ENCODE data around the gene CHAF1A. TPM values are rescaled to one million over a fixed set of nuclear protein-coding genes. Genes with fewer than 3 reads are reported as not detected.

Gene CHAF1A
- total and polyA plus RNA-seq, 12 donors, result 3.4 to 14.6 (median 8.4) TPM

DNA sequence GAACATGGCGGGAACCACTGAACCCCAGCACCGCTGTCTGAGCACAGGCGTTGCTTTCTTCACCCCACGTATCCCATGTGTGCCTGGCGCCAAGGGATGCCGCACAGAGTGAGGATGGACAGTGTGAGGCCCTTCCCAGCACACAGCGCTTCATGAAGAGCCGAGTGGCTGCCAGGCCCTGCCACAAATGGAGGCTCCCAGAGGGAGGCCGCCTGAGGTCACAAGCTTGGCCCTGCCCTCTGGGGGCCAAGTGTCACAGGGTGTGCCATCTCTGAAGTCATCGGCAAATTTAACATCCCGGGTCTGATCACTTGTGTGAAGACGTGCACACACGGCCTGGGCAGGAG, 34.7 kb upstream of the CHAF1A start:
- intact Hi-C loops (cut with DNase I), result no loop called here
- peak in 1 of 7 donors; percentile 27 for DNase-seq
- no peaks in the 10 kb centered on the region for H3K9me3 ChIP-seq (replicated peaks in 1 of 3)
- TF ChIP-seq CTCF (IDR thresholded peaks at IDR 0.05) (no peak), POLR2A (IDR thresholded peaks at IDR 0.05) (no peak)
- no peaks in the 10 kb centered on the region for H3K27me3 ChIP-seq
- peak overlapping the region in 3 of 5 donors; percentile 17 to 96 (median 55) for H3K27ac ChIP-seq
- no peak overlapping the region for H3K4me3 ChIP-seq
- peaks cover 0 to 43% of the 10 kb centered on the region in 2 donors for H3K36me3 ChIP-seq (replicated peaks in 1 of 2)
- peaks cover 45 to 52% of the 10 kb centered on the region in 2 donors for H3K4me1 ChIP-seq (replicated peaks in 1 of 2)
- 71 to 98% (median 83%) methylated on average over 6 to 13 of the region's 13 CpGs for WGBS, 4 donors

- peak overlapping the region in 3 of 5 donors; percentile 17 to 96 (median 55) for H3K27ac ChIP-seq
- no peak overlapping the region for H3K4me3 ChIP-seq
- intact Hi-C loops (cut with DNase I), result no loop called here
- peaks cover 50 to 57% of the 10 kb centered on the region in 2 donors for H3K4me1 ChIP-seq (replicated peaks in 1 of 2)
- DNase-seq, result peak in 3 of 7 donors; percentile 23 to 63 (median 49)
- no peak for TF ChIP-seq CTCF (IDR thresholded peaks at IDR 0.05)
- TF ChIP-seq POLR2A (IDR thresholded peaks at IDR 0.05), result no peak
- 35 to 70% (median 52%) methylated on average over 4 to 19 of the region's 19 CpGs for WGBS, 4 donors
- no peaks in the 10 kb centered on the region for H3K27me3 ChIP-seq
- no peaks in the 10 kb centered on the region for H3K9me3 ChIP-seq (replicated peaks in 1 of 3)
- peaks cover 0 to 38% of the 10 kb centered on the region in 2 donors for H3K36me3 ChIP-seq (replicated peaks in 1 of 2)
Measured at GRCh38 chr19:4368128-4368820, 34.2 kb upstream of the CHAF1A start.

DNA sequence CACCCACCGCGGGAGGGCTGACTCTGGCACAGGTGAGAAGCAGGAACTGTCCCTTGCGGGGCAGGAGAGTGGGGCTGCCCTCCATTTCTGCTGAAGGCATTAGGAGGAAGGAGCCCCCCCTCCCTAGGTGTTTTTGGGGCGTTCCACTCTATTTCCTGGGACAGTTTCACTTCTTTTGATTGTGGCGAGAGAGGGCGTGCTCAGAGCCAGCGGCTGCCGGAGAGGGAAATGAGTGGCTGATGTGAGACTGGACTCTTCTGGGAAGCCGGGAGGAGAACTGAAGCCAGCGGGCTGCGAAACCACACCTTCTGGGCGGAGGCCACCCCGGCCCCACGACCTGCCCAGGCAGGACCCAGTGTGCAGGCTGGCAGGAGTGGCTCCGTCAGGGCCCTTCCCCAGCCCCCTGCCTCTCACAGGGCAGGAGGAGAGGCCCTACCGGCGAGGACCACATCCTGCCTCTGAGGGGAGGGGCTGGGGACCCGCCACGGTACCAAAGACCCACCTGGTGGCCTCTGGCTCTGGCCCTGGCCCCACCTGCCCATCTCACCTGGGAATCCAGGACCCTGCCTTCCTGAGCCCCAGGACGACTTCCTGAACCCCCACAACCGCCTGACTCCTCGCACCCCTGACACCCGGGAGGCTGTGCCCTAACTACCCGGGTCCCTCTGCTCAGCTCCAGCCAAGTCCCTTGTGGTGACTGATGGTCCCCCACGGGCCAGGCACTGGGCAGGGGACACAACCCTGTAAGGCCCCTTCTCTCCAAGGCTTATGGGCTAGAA, 33.1 kb upstream of the CHAF1A start:
- Histone ChIP-seq H3K4me3 (peak overlapping the region in 1 of 4 donors; percentile 22), H3K27me3 (no peaks in the 10 kb centered on the region), H3K27ac (peak overlapping the region in 4 of 5 donors; percentile 4 to 96 (median 72)), H3K9me3 (replicated peaks in 1 of 3) (no peaks in the 10 kb centered on the region), H3K36me3 (replicated peaks in 1 of 2) (peaks cover 0 to 28% of the 10 kb centered on the region in 2 donors), H3K4me1 (replicated peaks in 1 of 2) (peaks cover 61 to 68% of the 10 kb centered on the region in 2 donors)
- intact Hi-C loops (cut with DNase I), result no loop called here
- TF ChIP-seq POLR2A (IDR thresholded peaks at IDR 0.05) (no peak), CTCF (IDR thresholded peaks at IDR 0.05) (no peak)
- 50 to 59% (median 56%) methylated on average over 13 to 25 of the region's 25 CpGs for WGBS, 4 donors
- DNase-seq, result peak in 3 of 7 donors; percentile 37 to 56 (median 50)

GRCh38 chr19:4369888-4370260, 32.6 kb upstream of the CHAF1A start:
- no peaks in the 10 kb centered on the region for H3K9me3 ChIP-seq (replicated peaks in 1 of 3)
- H3K4me3 ChIP-seq, result peak overlapping the region in 1 of 4 donors; percentile 4
- intact Hi-C loops (cut with DNase I), result no loop called here
- H3K36me3 ChIP-seq (replicated peaks in 1 of 2), result peaks cover 0 to 25% of the 10 kb centered on the region in 2 donors
- H3K27ac ChIP-seq, result peak overlapping the region in 4 of 5 donors; percentile 16 to 96 (median 90)
- 21 to 54% (median 33%) methylated on average over 9 to 21 of the region's 21 CpGs for WGBS, 4 donors
- peaks cover 66 to 73% of the 10 kb centered on the region in 2 donors for H3K4me1 ChIP-seq (replicated peaks in 1 of 2)
- H3K27me3 ChIP-seq, result no peaks in the 10 kb centered on the region
- TF ChIP-seq POLR2A (IDR thresholded peaks at IDR 0.05) (no peak), CTCF (IDR thresholded peaks at IDR 0.05) (peak in 5 of 6 experiments; percentile 20 to 51 (median 43))
- DNase-seq, result peak; percentile 52 to 82 (median 62)
